Measurements from ENCODE around the gene EPN2. TPM values are rescaled to one million over a fixed set of nuclear protein-coding genes. Genes with fewer than 3 reads are reported as not detected.

The EPN2 gene
- total RNA-seq, 1 experiment from 2014 or later = 73.1 TPM

DNA sequence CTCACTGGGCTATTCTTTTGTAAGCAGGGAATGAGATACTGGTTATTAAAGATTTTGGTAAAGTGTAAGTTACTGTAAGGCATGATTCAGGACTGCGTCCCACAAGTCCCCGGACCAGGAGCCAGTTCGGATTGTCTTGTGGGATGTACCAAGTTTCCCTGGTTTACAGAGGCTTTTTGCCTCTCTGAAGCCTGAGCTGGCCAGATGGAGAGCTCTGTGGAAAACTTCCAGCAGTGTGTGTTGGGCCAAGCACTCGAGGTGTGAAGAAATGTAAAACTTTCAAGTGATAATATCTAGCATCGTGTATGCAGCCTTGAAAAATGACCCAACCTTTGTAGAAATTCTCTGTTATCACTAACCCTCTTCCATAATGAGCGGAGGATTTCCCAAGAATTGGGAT is 2.4 kb downstream of the EPN2 start:
- no peaks in the 10 kb centered on the region for H3K9me3 ChIP-seq (ENCODE audit: control insufficient read depth in 1 of 2, insufficient read depth in 1 of 2, low read depth in 1 of 2, low read length in 2 of 2)
- H3K9ac ChIP-seq (ENCODE audit: low read length) = no peak overlapping the region
- H3K36me3 ChIP-seq (ENCODE audit: control insufficient read depth in 1 of 2, insufficient read depth in 2 of 2, low read length in 2 of 2) = peaks cover 0 to 7% of the 10 kb centered on the region in 2 experiments; a peak in 1 of 4 replicates
- ChIA-PET RAD21 (ENCODE audit: low non-redundant PET in 1 of 2, low total read pairs in 2 of 2, uncharacterized antibody in 2 of 2, unreplicated experiment in 2 of 2) (no interaction called here), POLR2A (no interaction called here), CTCF (no interaction called here)
- no peak for ATAC-seq
- TF ChIP-seq, protein P1, sequence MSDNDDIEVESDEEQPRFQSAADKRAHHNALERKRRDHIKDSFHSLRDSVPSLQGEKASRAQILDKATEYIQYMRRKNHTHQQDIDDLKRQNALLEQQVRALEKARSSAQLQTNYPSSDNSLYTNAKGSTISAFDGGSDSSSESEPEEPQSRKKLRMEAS (IDR thresholded peaks at IDR 0.05) = no peak
- TF ChIP-seq, protein P2, sequence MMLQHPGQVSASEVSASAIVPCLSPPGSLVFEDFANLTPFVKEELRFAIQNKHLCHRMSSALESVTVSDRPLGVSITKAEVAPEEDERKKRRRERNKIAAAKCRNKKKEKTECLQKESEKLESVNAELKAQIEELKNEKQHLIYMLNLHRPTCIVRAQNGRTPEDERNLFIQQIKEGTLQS (IDR thresholded peaks at IDR 0.05) = no peak
- TF ChIP-seq FOSL1 (IDR thresholded peaks at IDR 0.05; ENCODE audit: low read depth) = no peak
- no peak for TF ChIP-seq RAD21 (IDR thresholded peaks at IDR 0.05; ENCODE audit: low read depth)
- TF ChIP-seq, protein P3, sequence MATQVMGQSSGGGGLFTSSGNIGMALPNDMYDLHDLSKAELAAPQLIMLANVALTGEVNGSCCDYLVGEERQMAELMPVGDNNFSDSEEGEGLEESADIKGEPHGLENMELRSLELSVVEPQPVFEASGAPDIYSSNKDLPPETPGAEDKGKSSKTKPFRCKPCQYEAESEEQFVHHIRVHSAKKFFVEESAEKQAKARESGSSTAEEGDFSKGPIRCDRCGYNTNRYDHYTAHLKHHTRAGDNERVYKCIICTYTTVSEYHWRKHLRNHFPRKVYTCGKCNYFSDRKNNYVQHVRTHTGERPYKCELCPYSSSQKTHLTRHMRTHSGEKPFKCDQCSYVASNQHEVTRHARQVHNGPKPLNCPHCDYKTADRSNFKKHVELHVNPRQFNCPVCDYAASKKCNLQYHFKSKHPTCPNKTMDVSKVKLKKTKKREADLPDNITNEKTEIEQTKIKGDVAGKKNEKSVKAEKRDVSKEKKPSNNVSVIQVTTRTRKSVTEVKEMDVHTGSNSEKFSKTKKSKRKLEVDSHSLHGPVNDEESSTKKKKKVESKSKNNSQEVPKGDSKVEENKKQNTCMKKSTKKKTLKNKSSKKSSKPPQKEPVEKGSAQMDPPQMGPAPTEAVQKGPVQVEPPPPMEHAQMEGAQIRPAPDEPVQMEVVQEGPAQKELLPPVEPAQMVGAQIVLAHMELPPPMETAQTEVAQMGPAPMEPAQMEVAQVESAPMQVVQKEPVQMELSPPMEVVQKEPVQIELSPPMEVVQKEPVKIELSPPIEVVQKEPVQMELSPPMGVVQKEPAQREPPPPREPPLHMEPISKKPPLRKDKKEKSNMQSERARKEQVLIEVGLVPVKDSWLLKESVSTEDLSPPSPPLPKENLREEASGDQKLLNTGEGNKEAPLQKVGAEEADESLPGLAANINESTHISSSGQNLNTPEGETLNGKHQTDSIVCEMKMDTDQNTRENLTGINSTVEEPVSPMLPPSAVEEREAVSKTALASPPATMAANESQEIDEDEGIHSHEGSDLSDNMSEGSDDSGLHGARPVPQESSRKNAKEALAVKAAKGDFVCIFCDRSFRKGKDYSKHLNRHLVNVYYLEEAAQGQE (IDR thresholded peaks at IDR 0.05; ENCODE audit: low read depth) = no peak
- no peak for TF ChIP-seq CBX3 (IDR thresholded peaks at IDR 0.05; ENCODE audit: low read depth)
- no peak for TF ChIP-seq SIN3A (IDR thresholded peaks at IDR 0.05; ENCODE audit: low read depth)
- TF ChIP-seq SP1 (IDR thresholded peaks at IDR 0.05; ENCODE audit: low read depth) = no peak
- TF ChIP-seq EGR1 (IDR thresholded peaks at IDR 0.05; ENCODE audit: low read depth) = no peak
- no peak for TF ChIP-seq POLR2AphosphoS5 (IDR thresholded peaks at IDR 0.05; ENCODE audit: low read depth, low read length)
- no peak for TF ChIP-seq ZNF274 (IDR thresholded peaks at IDR 0.05; ENCODE audit: low read depth, low read length)
- no peak for TF ChIP-seq YY1 (IDR thresholded peaks at IDR 0.05; ENCODE audit: extremely low read depth, insufficient replicate concordance, low read depth, low read length)
- no peak for TF ChIP-seq JUND (IDR thresholded peaks at IDR 0.05)
- TF ChIP-seq, protein P4, sequence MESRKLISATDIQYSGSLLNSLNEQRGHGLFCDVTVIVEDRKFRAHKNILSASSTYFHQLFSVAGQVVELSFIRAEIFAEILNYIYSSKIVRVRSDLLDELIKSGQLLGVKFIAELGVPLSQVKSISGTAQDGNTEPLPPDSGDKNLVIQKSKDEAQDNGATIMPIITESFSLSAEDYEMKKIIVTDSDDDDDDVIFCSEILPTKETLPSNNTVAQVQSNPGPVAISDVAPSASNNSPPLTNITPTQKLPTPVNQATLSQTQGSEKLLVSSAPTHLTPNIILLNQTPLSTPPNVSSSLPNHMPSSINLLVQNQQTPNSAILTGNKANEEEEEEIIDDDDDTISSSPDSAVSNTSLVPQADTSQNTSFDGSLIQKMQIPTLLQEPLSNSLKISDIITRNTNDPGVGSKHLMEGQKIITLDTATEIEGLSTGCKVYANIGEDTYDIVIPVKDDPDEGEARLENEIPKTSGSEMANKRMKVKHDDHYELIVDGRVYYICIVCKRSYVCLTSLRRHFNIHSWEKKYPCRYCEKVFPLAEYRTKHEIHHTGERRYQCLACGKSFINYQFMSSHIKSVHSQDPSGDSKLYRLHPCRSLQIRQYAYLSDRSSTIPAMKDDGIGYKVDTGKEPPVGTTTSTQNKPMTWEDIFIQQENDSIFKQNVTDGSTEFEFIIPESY (IDR thresholded peaks at IDR 0.05; ENCODE audit: extremely low read depth, insufficient replicate concordance, low read length) = no peak
- TF ChIP-seq, protein P5, sequence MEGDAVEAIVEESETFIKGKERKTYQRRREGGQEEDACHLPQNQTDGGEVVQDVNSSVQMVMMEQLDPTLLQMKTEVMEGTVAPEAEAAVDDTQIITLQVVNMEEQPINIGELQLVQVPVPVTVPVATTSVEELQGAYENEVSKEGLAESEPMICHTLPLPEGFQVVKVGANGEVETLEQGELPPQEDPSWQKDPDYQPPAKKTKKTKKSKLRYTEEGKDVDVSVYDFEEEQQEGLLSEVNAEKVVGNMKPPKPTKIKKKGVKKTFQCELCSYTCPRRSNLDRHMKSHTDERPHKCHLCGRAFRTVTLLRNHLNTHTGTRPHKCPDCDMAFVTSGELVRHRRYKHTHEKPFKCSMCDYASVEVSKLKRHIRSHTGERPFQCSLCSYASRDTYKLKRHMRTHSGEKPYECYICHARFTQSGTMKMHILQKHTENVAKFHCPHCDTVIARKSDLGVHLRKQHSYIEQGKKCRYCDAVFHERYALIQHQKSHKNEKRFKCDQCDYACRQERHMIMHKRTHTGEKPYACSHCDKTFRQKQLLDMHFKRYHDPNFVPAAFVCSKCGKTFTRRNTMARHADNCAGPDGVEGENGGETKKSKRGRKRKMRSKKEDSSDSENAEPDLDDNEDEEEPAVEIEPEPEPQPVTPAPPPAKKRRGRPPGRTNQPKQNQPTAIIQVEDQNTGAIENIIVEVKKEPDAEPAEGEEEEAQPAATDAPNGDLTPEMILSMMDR (IDR thresholded peaks at IDR 0.05 in 2 of 3, conservative IDR thresholded peaks at IDR 0.05 in 1 of 3; ENCODE audit: borderline replicate concordance in 1 of 3, insufficient read depth in 1 of 3, low read depth in 2 of 3, low read length in 2 of 3) = no peak
- no peak for TF ChIP-seq ZFX (IDR thresholded peaks at IDR 0.05)
- TF ChIP-seq EZH2 (IDR thresholded peaks at IDR 0.05) = no peak
- H4K20me1 ChIP-seq (ENCODE audit: insufficient read depth) = no peaks in the 10 kb centered on the region; the same call in 1 of the 2 replicates
- no peak for DNase-seq (ENCODE audit: low read depth, low spot score)
- peaks cover 65% of the 10 kb centered on the region for H3K79me2 ChIP-seq (ENCODE audit: insufficient read depth, low read length)
- no peak overlapping the region for H3K4me3 ChIP-seq (replicated peaks in 1 of 2; ENCODE audit: low read depth in 1 of 2, low read length in 2 of 2)
- H3K27ac ChIP-seq (ENCODE audit: low read depth, low read length) = no peak overlapping the region
- peaks cover 24 to 33% of the 10 kb centered on the region in 2 experiments for H3K4me1 ChIP-seq (ENCODE audit: control insufficient read depth in 1 of 2, insufficient read depth in 2 of 2, low read length in 2 of 2)
- H2AFZ ChIP-seq (ENCODE audit: low read depth, low read length, poor library complexity, severe bottlenecking) = no peak overlapping the region
- intact Hi-C loops (cut with micrococcal nuclease) = no loop called here
- no TSS peak for BruUV-seq (replicated peaks)
- H3K27me3 ChIP-seq (ENCODE audit: insufficient read depth, low read length) = no peaks in the 10 kb centered on the region
- H3K4me2 ChIP-seq (ENCODE audit: low read length) = no peak overlapping the region
- H3K9me2 ChIP-seq (ENCODE audit: insufficient read depth) = no peaks in the 10 kb centered on the region
